ENCODE measurements around the gene MEGF6.

- TF ChIP-seq CTCF (optimal IDR thresholded peaks at IDR 0.05 in 1 of 3, IDR thresholded peaks at IDR 0.05 in 1 of 3, conservative IDR thresholded peaks at IDR 0.05 in 1 of 3; ENCODE audit: extremely low read depth in 1 of 3, insufficient read depth in 2 of 3, low read length in 3 of 3) (no peak), EZH2 (IDR thresholded peaks at IDR 0.05; ENCODE audit: low read length) (no peak)
Measured at GRCh38 chr1:3636080-3636479, 24.8 kb upstream of the MEGF6 start.
